IMR-90 (cell line): ENCODE data around the gene F2RL3. TPM values are rescaled to one million over a fixed set of nuclear protein-coding genes. Genes with fewer than 3 reads are reported as not detected.

ENCODE experiments used
- ATAC-seq: fragments of 200-7000 bp; cut with Tn5 transposase; 2 replicates; pipeline ENCODE4 v1.9.1; 2020; ENCODE audit warnings: low read depth, mild to moderate bottlenecking, moderate library complexity
- BruUV-seq: library from RNA; stranded (reverse); fragments of 400-500 nt; replicated peaks from 2 replicates; lab custom pipeline; 2021; lab: Mats Ljungman, UMichigan
- CTCF ChIA-PET: fragments of 300-600 bp; formaldehyde crosslinking; extraction: SDS; loops from one replicate; lab custom pipeline; 2021; ENCODE audit warnings: antibody characterized with exemption; lab: Yijun Ruan, JAX
- POLR2A ChIA-PET: fragments of 300-600 bp; sonication (Branson Sonifier 250); formaldehyde crosslinking; loops from one replicate; lab custom pipeline; 2022; ENCODE audit warnings: antibody characterized with exemption; ENCODE audit not compliant: unreplicated experiment; lab: Charles Lee
- DNase-seq: peaks from one replicate; pipeline ENCODE4 v3.0.0; 2013
- H2AFZ ChIP-seq: replicated peaks from 2 replicates; pipeline ENCODE3; 2013; ENCODE audit warnings: low read length, mild to moderate bottlenecking; ENCODE audit not compliant: poor library complexity
- H2AK5ac ChIP-seq: 2 replicates; pipeline ENCODE4 v1.6.1; 2013; ENCODE audit warnings: low read depth, low read length, inconsistent platforms
- H2AK9ac ChIP-seq: replicated peaks from 2 replicates; pipeline ENCODE3; 2013; ENCODE audit warnings: mild to moderate bottlenecking, low read depth, low read length, moderate library complexity; ENCODE audit not compliant: poor library complexity
- H2BK120ac ChIP-seq: 2 replicates; pipeline ENCODE4 v1.6.1; 2013; ENCODE audit warnings: low read depth, low read length, inconsistent platforms
- H2BK15ac ChIP-seq: 3 replicates; pipeline ENCODE4 v1.6.1; 2013; ENCODE audit warnings: low read depth, low read length, inconsistent platforms
- H2BK20ac ChIP-seq: 2 replicates; pipeline ENCODE4 v1.6.1; 2013; ENCODE audit warnings: low read depth, mild to moderate bottlenecking, inconsistent platforms, low read length, moderate library complexity
- H2BK5ac ChIP-seq: 2 replicates; pipeline ENCODE4 v1.6.1; 2013; ENCODE audit warnings: mild to moderate bottlenecking, low read depth, low read length, inconsistent platforms; ENCODE audit not compliant: poor library complexity, severe bottlenecking
- H3K14ac ChIP-seq: replicated peaks from 2 replicates; pipeline ENCODE4 v1.6.1; 2013; ENCODE audit warnings: low read depth, low read length, inconsistent platforms
- H3K18ac ChIP-seq: 2 replicates; pipeline ENCODE4 v1.6.1; 2013; ENCODE audit warnings: low read depth, low read length, control low read depth
- H3K23ac ChIP-seq: 2 replicates; pipeline ENCODE4 v1.6.1; 2013; ENCODE audit warnings: low read depth, low read length, inconsistent platforms
- H3K27ac ChIP-seq: 2 replicates; pipeline ENCODE4 v1.5.1; 2013; ENCODE audit warnings: mild to moderate bottlenecking, control low read depth, low read length; ENCODE audit not compliant: insufficient read depth
- H3K27me3 ChIP-seq: 2 replicates; pipeline ENCODE4 v1.6.1; 2013; ENCODE audit warnings: low read length; ENCODE audit not compliant: control insufficient read depth, insufficient read depth
- H3K36me3 ChIP-seq: 2 replicates; pipeline ENCODE4 v1.6.1; 2013; ENCODE audit warnings: low read length, mixed read lengths; ENCODE audit not compliant: control insufficient read depth, insufficient read depth
- H3K4ac ChIP-seq: 2 replicates; pipeline ENCODE4 v1.6.1; 2013; ENCODE audit warnings: low read depth, low read length, inconsistent platforms
- H3K4me1 ChIP-seq: 2 replicates; pipeline ENCODE4 v1.6.1; 2013; ENCODE audit warnings: low read length, mixed read lengths; ENCODE audit not compliant: control insufficient read depth, insufficient read depth
- H3K4me2 ChIP-seq: 2 replicates; pipeline ENCODE4 v1.6.1; 2013; ENCODE audit warnings: low read depth, mild to moderate bottlenecking, control low read depth, low read length, moderate library complexity
- H3K4me3 ChIP-seq: 2 replicates; pipeline ENCODE4 v1.5.1; 2013; ENCODE audit warnings: low read depth, mild to moderate bottlenecking, control low read depth, low read length, moderate library complexity; ENCODE audit not compliant: insufficient read depth
- H3K56ac ChIP-seq: 2 replicates; pipeline ENCODE4 v1.6.1; 2013; ENCODE audit warnings: low read length, inconsistent platforms; ENCODE audit not compliant: insufficient read depth; ENCODE audit errors: extremely low read depth
- H3K79me1 ChIP-seq, 2 experiments: 2 replicates each; pipeline ENCODE4 v1.6.1; 2013; ENCODE audit warnings: low read length in 2 of 2, inconsistent platforms in 1 of 2, low read depth in 1 of 2
- H3K9ac ChIP-seq: 2 replicates; pipeline ENCODE4 v1.6.1; 2013; ENCODE audit warnings: low read depth, low read length, control low read depth
- H3K9me1 ChIP-seq: 2 replicates; pipeline ENCODE4 v1.6.1; 2013; ENCODE audit warnings: low read length, inconsistent platforms; ENCODE audit not compliant: insufficient read depth
- H3K9me3 ChIP-seq: 2 replicates; pipeline ENCODE4 v1.6.1; 2013; ENCODE audit warnings: low read length; ENCODE audit not compliant: control insufficient read depth, insufficient read depth
- H4K20me1 ChIP-seq: 2 replicates; pipeline ENCODE4 v1.6.1; 2013; ENCODE audit warnings: low read length, inconsistent platforms; ENCODE audit not compliant: insufficient read depth
- H4K5ac ChIP-seq: 2 replicates; pipeline ENCODE4 v1.6.1; 2013; ENCODE audit warnings: mild to moderate bottlenecking, low read depth, low read length, control low read depth
- H4K8ac ChIP-seq, 2 experiments: 2 replicates each; pipeline ENCODE4 v1.6.1; 2013; ENCODE audit warnings: low read depth in 2 of 2, low read length in 2 of 2, control low read depth in 1 of 2, inconsistent platforms in 1 of 2
- H4K91ac ChIP-seq: 2 replicates; pipeline ENCODE4 v1.6.1; 2013; ENCODE audit warnings: low read depth, low read length, inconsistent platforms; ENCODE audit not compliant: insufficient read depth
- BHLHE40 ChIP-seq: fragments of 150-350 bp; IDR thresholded peaks from 2 replicates; pipeline ENCODE4 v1.6.1; 2016; ENCODE audit warnings: mild to moderate bottlenecking, low read depth, low read length
- CEBPB ChIP-seq: IDR thresholded peaks from 2 replicates; pipeline ENCODE4 v1.6.1; 2012; ENCODE audit warnings: low read depth, low read length, improper control_type of control experiment
- CHD1 ChIP-seq: IDR thresholded peaks from 2 replicates; pipeline ENCODE4 v1.6.1; 2012; ENCODE audit warnings: low read depth, low read length, improper control_type of control experiment
- FOS ChIP-seq: fragments of 150-350 bp; IDR thresholded peaks from 2 replicates; pipeline ENCODE4 v1.6.1; 2016; ENCODE audit warnings: low read depth, low read length
- MAFK ChIP-seq: IDR thresholded peaks from 2 replicates; pipeline ENCODE4 v1.6.1; 2012; ENCODE audit warnings: low read depth, low read length, improper control_type of control experiment
- MAZ ChIP-seq: IDR thresholded peaks from 2 replicates; pipeline ENCODE4 v1.6.1; 2012; ENCODE audit warnings: low read depth, mild to moderate bottlenecking, low read length, improper control_type of control experiment, moderate library complexity, borderline replicate concordance
- MXI1 ChIP-seq: IDR thresholded peaks from 2 replicates; pipeline ENCODE4 v1.6.1; 2012; ENCODE audit warnings: low read depth, mild to moderate bottlenecking, low read length, moderate library complexity, borderline replicate concordance
- NFE2L2 ChIP-seq: fragments of 150-350 bp; IDR thresholded peaks from 2 replicates; pipeline ENCODE4 v1.6.1; 2016; ENCODE audit warnings: low read depth, mild to moderate bottlenecking, low read length
- POLR2A ChIP-seq: IDR thresholded peaks from 2 replicates; pipeline ENCODE4 v1.6.1; 2012; ENCODE audit warnings: mild to moderate bottlenecking, low read depth, low read length
- RAD21 ChIP-seq: IDR thresholded peaks from 2 replicates; pipeline ENCODE4 v1.6.1; 2012; ENCODE audit warnings: low read length, improper control_type of control experiment
- RCOR1 ChIP-seq: IDR thresholded peaks from 2 replicates; pipeline ENCODE4 v1.6.1; 2012; ENCODE audit warnings: mild to moderate bottlenecking, low read length, improper control_type of control experiment; ENCODE audit not compliant: insufficient replicate concordance
- RFX5 ChIP-seq: IDR thresholded peaks from 2 replicates; pipeline ENCODE4 v1.8.0; 2012; ENCODE audit warnings: low read depth, mild to moderate bottlenecking, low read length, moderate library complexity
- SMC3 ChIP-seq: fragments of 150-350 bp; IDR thresholded peaks from 2 replicates; pipeline ENCODE4 v1.6.1; 2016; ENCODE audit warnings: low read depth, mild to moderate bottlenecking, antibody characterized with exemption, low read length, moderate library complexity
- WGBS, 2 experiments: methylation state at CpG; one replicate each; pipeline versions ENCODE4 v1.1.5 to v1.1.7; 2013; ENCODE audit warnings: missing lambda C conversion rate in 2 of 2; ENCODE audit not compliant: insufficient read length in 1 of 2; ENCODE audit errors: extremely low coverage in 2 of 2; 5-methylcytosine and 5-hydroxymethylcytosine counted together
- dilution Hi-C: fragments of 300-500 bp; cut with HindIII; formaldehyde crosslinking; loops from one replicate; pipeline ENCODE4 v1.14.3; 2018; ENCODE audit warnings: low sequenced_read_pairs; ENCODE audit not compliant: unreplicated experiment
- in situ Hi-C: fragments of 300-500 bp; cut with MboI; formaldehyde crosslinking; loops from 3 replicates; pipeline ENCODE4 v1.14.3; 2019; ENCODE audit warnings: low sequenced_read_pairs, inconsistent platforms, mixed read lengths
- intact Hi-C: fragments of 100-400 bp; cut with micrococcal nuclease; formaldehyde crosslinking; loops from 2 replicates; pipeline ENCODE4 v1.10.0; 2022
- polyA plus RNA-seq, 3 experiments: library from polyadenylated mRNA; depleted of rRNA; stranded (reverse); fragments of >200 nt; gene quantifications; 2 replicates each; pipeline ENCODE4 v1.2.3, GENCODE V29; 2012; ENCODE audit warnings: low replicate concordance in 1 of 3
- total RNA-seq: library from RNA; depleted of rRNA; stranded (reverse); fragments of >200 nt; gene quantifications from 2 replicates; pipeline ENCODE4 v1.2.3, GENCODE V29; 2012
- TF ChIP-seq, protein P1 (sequence below): conservative IDR thresholded peaks from 2 replicates; pipeline ENCODE4 v1.5.1; 2012; ENCODE audit warnings: mild to moderate bottlenecking, low read depth, low read length, improper control_type of control experiment
- TF ChIP-seq, protein P2 (sequence below): fragments of 150-350 bp; IDR thresholded peaks from 2 replicates; pipeline ENCODE4 v1.6.1; 2016; ENCODE audit warnings: low read depth, mild to moderate bottlenecking, low read length, moderate library complexity, borderline replicate concordance
- TF ChIP-seq, protein P3 (sequence below): fragments of 150-350 bp; IDR thresholded peaks from 2 replicates; pipeline ENCODE4 v1.6.1; 2017; ENCODE audit warnings: mild to moderate bottlenecking, antibody characterized with exemption, low read length, low read depth

F2RL3 gene
- total and polyA plus RNA-seq, 2 of the 4 experiments (the other 2 are of a cell fraction) = 0.03 TPM; not detected in 1

DNA sequence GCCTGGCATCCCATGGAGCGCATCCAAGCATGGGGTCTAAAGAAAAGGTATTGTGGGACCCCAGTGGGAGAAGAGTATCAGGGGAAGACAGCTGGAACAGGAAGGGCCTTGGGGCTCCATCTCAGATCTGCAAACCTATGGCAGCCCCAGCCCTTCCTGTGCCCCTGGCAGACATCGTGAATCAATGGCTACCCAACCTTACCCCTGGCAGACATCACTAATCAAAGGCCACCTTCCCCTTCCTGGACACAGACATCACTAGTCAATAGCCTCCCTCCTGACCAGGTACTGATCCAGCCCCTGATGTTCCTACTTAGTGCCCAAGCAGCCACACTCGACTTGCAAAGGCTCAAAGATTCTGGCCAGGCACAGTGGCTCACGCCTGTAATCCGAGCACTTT is 15.8 kb downstream of the F2RL3 start:
- Histone ChIP-seq H3K36me3 (no peaks in the 10 kb centered on the region), H3K14ac (no peak overlapping the region), H2AK9ac (no peak overlapping the region), H3K9me1 (no peaks in the 10 kb centered on the region), H3K79me1 (no peaks in the 10 kb centered on the region), H3K9ac (no peak overlapping the region), H2BK120ac (no peak overlapping the region), H3K18ac (no peak overlapping the region), H3K4me2 (no peak overlapping the region), H3K4ac (no peak overlapping the region), H2AK5ac (no peak overlapping the region), H3K27me3 (peaks cover 2% of the 10 kb centered on the region; the same call in 1 of the 2 replicates), H3K27ac (no peak overlapping the region), H3K9me3 (no peaks in the 10 kb centered on the region), H2BK5ac (no peak overlapping the region), H4K91ac (no peak overlapping the region), H2BK15ac (no peak overlapping the region), H4K8ac (no peak overlapping the region), H2BK20ac (no peak overlapping the region), H3K23ac (no peak overlapping the region), H3K56ac (no peak overlapping the region), H3K4me3 (no peak overlapping the region), H3K4me1 (no peaks in the 10 kb centered on the region), H4K5ac (no peak overlapping the region), H4K20me1 (no peaks in the 10 kb centered on the region), H2AFZ (no peak overlapping the region)
- ATAC-seq (no peak), DNase-seq (no peak)
- WGBS, 2 experiments = no CpG with 5 or more reads among the region's 5 CpGs
- BruUV-seq = no TSS peak
- ChIA-PET CTCF (no interaction called here), POLR2A (no interaction called here)
- TF ChIP-seq POLR2A (no peak), MXI1 (no peak), CHD1 (no peak), NFE2L2 (no peak), RAD21 (no peak), SMC3 (no peak), MAZ (no peak), BHLHE40 (no peak), CEBPB (no peak), RFX5 (no peak), MAFK (no peak), RCOR1 (no peak), FOS (no peak)
- TF ChIP-seq, protein P1, sequence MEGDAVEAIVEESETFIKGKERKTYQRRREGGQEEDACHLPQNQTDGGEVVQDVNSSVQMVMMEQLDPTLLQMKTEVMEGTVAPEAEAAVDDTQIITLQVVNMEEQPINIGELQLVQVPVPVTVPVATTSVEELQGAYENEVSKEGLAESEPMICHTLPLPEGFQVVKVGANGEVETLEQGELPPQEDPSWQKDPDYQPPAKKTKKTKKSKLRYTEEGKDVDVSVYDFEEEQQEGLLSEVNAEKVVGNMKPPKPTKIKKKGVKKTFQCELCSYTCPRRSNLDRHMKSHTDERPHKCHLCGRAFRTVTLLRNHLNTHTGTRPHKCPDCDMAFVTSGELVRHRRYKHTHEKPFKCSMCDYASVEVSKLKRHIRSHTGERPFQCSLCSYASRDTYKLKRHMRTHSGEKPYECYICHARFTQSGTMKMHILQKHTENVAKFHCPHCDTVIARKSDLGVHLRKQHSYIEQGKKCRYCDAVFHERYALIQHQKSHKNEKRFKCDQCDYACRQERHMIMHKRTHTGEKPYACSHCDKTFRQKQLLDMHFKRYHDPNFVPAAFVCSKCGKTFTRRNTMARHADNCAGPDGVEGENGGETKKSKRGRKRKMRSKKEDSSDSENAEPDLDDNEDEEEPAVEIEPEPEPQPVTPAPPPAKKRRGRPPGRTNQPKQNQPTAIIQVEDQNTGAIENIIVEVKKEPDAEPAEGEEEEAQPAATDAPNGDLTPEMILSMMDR = no peak
- TF ChIP-seq, protein P2, sequence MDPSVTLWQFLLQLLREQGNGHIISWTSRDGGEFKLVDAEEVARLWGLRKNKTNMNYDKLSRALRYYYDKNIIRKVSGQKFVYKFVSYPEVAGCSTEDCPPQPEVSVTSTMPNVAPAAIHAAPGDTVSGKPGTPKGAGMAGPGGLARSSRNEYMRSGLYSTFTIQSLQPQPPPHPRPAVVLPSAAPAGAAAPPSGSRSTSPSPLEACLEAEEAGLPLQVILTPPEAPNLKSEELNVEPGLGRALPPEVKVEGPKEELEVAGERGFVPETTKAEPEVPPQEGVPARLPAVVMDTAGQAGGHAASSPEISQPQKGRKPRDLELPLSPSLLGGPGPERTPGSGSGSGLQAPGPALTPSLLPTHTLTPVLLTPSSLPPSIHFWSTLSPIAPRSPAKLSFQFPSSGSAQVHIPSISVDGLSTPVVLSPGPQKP = no peak
- TF ChIP-seq, protein P3, sequence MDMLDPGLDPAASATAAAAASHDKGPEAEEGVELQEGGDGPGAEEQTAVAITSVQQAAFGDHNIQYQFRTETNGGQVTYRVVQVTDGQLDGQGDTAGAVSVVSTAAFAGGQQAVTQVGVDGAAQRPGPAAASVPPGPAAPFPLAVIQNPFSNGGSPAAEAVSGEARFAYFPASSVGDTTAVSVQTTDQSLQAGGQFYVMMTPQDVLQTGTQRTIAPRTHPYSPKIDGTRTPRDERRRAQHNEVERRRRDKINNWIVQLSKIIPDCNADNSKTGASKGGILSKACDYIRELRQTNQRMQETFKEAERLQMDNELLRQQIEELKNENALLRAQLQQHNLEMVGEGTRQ = no peak
- intact Hi-C loops = no loop called here
- dilution Hi-C loops = no loop called here
- in situ Hi-C loops = no loop called here
